GM19463 (cell line): Measurements from ENCODE around the gene CLCA1.

Source experiments
- ATAC-seq: cut with Tn5 transposase; IDR thresholded peaks from one replicate; pipeline ENCODE4 v1.9.1; 2021; ENCODE audit warnings: mild to moderate bottlenecking, moderate library complexity; ENCODE audit not compliant: unreplicated experiment

CLCA1 gene

DNA sequence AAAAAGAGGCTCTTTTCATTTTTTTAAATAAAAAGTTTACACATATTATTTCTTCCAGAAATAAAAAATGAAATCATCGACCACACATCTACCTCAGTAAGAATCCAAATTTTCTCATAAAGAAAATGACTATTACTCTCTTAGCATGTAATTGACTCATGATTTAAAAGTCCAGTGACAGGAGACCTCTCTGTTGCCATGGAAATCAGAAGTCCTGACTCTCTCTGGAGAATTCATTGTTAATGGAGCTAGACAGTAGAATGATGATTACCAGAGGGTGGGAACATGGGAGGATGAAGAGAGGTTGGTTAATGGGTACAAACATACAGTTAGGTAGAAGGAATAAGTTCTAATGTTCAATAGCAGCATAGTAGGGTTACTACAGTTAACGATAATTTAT, 73.1 kb downstream of the CLCA1 start:
- no peak for ATAC-seq

DNA sequence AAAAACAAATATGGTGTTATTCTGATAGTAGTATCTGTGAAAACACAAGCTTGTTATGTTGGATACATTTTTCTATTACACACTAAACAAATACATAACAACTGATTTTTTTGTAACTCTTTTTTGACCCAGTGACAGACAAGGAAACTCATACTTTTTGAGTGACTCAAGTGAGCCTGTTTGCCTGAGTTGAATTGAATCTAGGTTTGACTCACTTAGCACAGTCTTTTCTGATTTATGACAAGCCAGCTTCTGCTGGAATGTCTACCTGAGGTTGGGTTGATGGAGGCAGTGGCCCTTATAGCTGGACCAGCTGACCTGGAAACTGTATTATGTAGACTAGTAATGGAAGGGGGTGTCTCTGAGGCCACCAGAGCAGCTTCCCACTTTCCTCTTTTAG, 73.9 kb downstream of the CLCA1 start:
- no peak for ATAC-seq

DNA sequence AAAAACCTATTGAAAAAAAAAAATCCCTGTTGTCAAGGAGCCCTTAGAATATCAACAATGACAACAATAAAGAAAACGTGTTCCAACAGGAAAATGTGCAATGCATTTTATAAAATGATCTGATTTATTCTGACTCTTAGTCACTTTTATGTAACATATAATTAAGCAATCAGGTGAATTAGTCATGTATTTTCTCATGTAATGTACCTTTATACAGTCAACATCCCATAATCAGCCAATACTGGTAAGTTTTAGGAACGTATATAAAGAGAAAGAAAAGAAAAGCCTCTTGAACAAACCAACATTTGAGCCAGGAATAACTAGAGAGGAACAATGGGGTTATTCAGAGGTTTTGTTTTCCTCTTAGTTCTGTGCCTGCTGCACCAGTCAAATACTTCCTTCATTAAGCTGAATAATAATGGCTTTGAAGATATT, 78.1 kb downstream of the CLCA1 start, which contains the start of gene CLCA4:
CLCA4 (plus strand) TSS at position 292 of the 435 bp plus-strand sequence; CDS start at position 334, 42 bp downstream.
- no peak for ATAC-seq

DNA sequence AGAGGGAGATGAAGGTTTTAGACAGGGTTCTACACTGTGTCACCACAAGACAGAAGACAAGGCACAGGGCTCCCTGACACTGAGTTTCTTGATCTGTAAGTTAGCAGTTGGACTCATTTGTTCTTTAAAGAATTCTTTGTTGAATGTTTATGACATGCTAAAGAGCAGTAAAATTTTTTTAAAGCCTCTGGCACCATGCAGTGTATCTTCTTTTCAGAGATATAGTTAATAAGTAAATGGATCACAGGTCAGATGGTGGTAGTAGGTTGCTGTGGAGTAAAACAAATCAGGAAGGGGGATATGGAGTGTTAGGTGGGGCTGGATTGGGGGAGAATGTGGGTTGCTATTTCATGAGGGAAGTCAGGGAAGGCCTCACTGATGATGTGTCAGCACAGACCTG, 80.1 kb downstream of the CLCA1 start:
- no peak for ATAC-seq
